WI38 (cell line): ENCODE measurements around the gene FNBP1.
"Not testable (repeated sequence)": the region's sequence is repeated elsewhere in the genome, so short reads cannot be mapped to it uniquely, and the experiment has no call there.

Source experiments
- H3K4me3 ChIP-seq: 2 replicates; pipeline ENCODE4 v1.5.1; 2011; ENCODE audit warnings: low read depth, mild to moderate bottlenecking, control low read depth, low read length
- CTCF ChIP-seq: IDR thresholded peaks from 2 replicates; pipeline ENCODE4 v1.5.1; 2012; ENCODE audit warnings: low read depth, mild to moderate bottlenecking, control low read depth, low read length

The FNBP1 gene

DNA sequence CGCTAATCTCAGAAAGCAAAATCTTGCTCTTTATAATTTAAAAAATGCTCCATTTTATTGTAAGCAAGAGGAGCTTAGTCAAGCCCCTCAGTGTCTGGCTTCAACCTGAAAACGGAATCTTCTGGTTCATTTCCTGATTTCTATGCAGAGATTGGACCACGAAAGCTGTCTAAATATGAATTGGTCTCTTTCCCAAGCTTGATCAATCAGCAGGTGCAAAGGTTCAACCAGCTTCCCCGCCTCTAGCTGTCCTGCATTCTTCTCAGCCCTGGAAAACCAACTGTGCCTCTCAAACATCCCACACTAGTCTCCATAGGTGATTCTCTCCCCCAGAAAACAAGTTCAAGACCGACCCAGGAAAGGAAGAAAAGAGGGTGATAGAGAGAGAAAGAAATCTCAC lies 34.5 kb downstream of the FNBP1 start:
- no peak for TF ChIP-seq CTCF
- no peak overlapping the region for H3K4me3 ChIP-seq

DNA sequence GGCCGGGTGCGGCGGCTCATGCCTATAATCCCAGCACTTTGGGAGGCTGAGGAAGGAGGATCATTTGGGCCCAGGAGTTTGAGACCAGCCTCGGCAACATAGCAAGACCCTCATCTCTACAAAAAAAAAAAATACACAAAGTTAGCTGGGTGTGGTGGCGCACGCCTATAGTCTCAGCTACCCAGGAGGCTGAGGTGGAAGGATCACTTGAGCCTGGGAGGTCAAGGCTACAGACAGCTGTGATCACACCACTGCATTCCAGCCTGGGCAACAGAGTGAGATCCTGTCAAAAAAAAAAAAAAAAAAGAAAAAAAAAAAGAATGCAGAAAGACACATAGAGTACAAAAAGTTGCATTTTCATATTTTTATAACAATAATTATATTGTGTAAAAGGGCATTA lies 36.0 kb downstream of the FNBP1 start:
- not testable (repeated sequence) for H3K4me3 ChIP-seq

DNA sequence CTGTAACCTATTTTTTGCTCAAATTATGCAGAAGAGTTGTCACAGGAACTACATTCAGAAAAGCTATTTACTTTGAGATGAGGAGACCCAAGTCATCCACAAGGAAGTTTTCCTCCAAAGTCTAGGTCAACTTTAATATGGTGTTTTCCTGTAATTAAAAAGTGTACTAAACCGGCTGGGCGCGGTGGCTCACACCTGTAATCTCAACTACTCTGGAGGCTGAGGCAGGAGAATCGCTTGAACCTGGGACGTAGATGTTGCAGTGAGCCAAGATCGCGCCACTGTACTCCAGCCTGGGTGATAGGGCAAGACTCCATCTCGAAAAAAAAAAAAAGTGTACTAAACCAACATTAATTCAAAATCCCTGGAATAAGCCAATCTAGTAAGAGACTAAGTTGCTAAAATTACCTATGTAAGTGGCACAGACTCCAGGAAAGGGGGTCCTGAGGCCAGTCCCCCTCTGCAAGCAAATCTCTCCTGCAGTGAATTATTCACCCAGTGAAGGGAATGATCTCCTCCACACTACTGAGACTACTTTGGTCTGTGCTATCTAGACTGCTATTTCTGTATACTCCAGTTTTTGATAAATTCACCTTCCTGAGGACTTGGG lies 38.9 kb downstream of the FNBP1 start:
- no peak for TF ChIP-seq CTCF
- no peak overlapping the region for H3K4me3 ChIP-seq

- no peak overlapping the region for H3K4me3 ChIP-seq
- no peak for TF ChIP-seq CTCF
These were observed 40.7 kb downstream of the FNBP1 start for GRCh38 chr9:130002320-130002719.

GRCh38 chr9:130001190-130001589 lies 41.8 kb downstream of the FNBP1 start:
- TF ChIP-seq CTCF, result no peak

DNA sequence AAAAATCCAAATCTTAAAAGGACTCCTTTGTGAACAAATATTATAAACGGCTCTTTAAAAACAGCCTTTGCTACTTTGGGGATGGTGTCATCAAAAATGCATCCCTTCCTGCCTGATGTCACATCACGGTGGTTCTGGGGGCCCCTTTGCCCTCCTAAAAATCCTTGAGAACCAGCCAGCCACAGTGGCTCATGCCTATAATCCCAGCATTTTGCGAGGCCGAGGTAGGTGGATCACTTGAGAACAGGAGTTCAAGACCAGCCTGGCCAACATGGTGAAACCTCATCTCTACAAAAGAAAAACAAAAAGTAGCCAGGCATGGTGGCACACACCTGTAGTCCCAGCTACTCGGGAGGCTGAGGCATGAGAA lies 43.9 kb downstream of the FNBP1 start:
- no peak for TF ChIP-seq CTCF
- no peak overlapping the region for H3K4me3 ChIP-seq

More at GRCh38 chr9:130001190-130001589, 41.8 kb downstream of the FNBP1 start:
- no peak overlapping the region for H3K4me3 ChIP-seq

- no peak for TF ChIP-seq CTCF
- H3K4me3 ChIP-seq, result no peak overlapping the region
These were observed 44.4 kb downstream of the FNBP1 start for GRCh38 chr9:129998491-129999140.

GRCh38 chr9:129997706-129998105 lies 45.3 kb downstream of the FNBP1 start:
- not testable (repeated sequence) for H3K4me3 ChIP-seq
